ENCODE data around the gene CEP85L.

GRCh38 chr6:118419448-118420394 lies 231.7 kb downstream of the CEP85L start:
- TF ChIP-seq EGR1 (IDR thresholded peaks at IDR 0.05; ENCODE audit: borderline replicate concordance in 1 of 2, low read depth in 2 of 2, low read length in 2 of 2) (no peak), POLR2A (IDR thresholded peaks at IDR 0.05; ENCODE audit: low read depth, low read length) (no peak), CTCF (IDR thresholded peaks at IDR 0.05 in 2 of 3, conservative IDR thresholded peaks at IDR 0.05 in 1 of 3; ENCODE audit: control insufficient read depth in 2 of 3, extremely low read depth in 1 of 3, insufficient read depth in 1 of 3, low read depth in 3 of 3, low read length in 3 of 3) (no peak), NR2F1 (conservative IDR thresholded peaks at IDR 0.05) (no peak), TAF1 (IDR thresholded peaks at IDR 0.05; ENCODE audit: borderline replicate concordance, low read depth, low read length) (no peak), BCL11A (IDR thresholded peaks at IDR 0.05; ENCODE audit: low read depth, low read length) (no peak), BCL3 (IDR thresholded peaks at IDR 0.05; ENCODE audit: borderline replicate concordance, insufficient read depth, low read depth, low read length, poor library complexity, severe bottlenecking) (no peak), EZH2 (IDR thresholded peaks at IDR 0.05; ENCODE audit: borderline replicate concordance, control insufficient read depth, low read depth, low read length) (no peak), EP300 (IDR thresholded peaks at IDR 0.05; ENCODE audit: borderline replicate concordance in 1 of 2, control insufficient read depth in 1 of 2, low read depth in 2 of 2, low read length in 2 of 2) (no peak), SMC3 (IDR thresholded peaks at IDR 0.05; ENCODE audit: borderline replicate concordance, low read length) (no peak), ATF2 (IDR thresholded peaks at IDR 0.05; ENCODE audit: low read length) (no peak), CHD4 (IDR thresholded peaks at IDR 0.05) (no peak), RBBP5 (conservative IDR thresholded peaks at IDR 0.05) (no peak)

All from GM12878 (cell line).